Hematopoietic multipotent progenitor cell treated with erythropoietin and hydrocortisone succinate and interleukin-3 and kit ligand, for 15 days (in vitro differentiated cells): ENCODE results near the gene KCTD19.

ENCODE experiments used
- DNase-seq: peaks from one replicate; pipeline ENCODE4 v3.0.0-alpha.2; 2015; ENCODE audit warnings: low spot score

The KCTD19 gene

DNA sequence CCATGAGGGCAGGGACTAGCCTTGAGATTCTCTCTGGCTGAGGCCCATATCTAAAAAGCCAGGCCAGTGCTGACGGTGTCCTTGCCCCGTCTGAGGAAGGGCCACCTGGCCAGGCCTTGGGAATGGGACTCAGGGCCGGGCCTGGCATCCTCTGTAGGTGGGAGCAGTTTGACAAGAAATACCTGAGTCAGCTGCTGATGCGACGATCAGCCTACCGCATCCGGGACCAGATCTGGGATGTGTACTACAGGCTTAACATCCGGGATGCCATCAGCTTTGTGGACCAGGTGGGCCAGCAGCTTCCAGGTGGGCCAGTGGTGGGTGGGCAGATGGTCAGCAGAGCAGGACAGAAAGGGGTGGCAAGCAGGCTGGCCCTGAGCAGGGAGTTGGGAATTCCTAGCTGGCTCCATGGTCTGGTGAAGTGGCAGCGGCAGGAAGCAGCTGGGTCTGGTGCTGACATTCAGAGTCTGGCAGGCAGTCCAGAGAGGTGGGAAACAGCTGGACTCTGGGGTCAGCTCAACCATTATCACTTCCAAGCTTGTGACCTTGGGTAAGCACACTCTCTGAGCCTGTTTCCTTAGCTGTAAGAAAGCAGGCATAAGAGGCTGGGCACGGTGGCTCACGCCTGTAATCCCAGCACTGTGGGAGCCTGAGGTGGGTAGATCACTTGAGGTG, 68.2 kb downstream of the KCTD19 start:
- DNase-seq = no peak

DNA sequence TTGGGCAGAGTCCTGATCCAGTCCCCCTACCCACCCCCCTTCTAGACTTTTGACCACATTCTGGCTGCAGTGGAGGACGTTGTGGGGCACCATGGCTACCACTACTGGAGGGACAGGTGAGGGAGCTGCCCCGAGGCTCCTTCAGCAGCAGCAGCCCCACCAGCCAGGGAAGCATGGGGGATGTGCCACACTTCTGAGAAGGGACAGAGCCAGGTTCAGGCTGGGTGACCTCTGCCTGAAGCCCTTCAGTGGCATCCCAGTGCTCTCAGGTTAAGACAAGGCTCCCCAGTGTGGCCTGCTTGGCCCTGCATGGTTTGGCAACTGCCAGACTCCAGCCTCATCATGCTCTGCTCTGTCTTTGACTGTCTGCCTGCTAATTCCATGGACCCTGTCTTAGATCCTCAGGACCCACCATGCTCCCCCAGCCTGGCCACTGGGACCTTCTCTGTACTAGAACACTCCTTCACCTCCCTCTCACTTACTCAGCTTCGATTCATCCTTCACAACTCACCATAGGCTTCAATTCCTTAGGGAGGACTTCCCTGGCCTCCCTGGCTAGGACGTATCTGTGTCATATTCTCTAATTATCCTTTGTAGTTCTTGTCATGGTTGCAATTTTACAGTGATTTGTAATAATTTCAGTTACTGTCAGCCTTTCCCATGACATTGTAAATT, 68.9 kb downstream of the KCTD19 start:
- no peak for DNase-seq

DNA sequence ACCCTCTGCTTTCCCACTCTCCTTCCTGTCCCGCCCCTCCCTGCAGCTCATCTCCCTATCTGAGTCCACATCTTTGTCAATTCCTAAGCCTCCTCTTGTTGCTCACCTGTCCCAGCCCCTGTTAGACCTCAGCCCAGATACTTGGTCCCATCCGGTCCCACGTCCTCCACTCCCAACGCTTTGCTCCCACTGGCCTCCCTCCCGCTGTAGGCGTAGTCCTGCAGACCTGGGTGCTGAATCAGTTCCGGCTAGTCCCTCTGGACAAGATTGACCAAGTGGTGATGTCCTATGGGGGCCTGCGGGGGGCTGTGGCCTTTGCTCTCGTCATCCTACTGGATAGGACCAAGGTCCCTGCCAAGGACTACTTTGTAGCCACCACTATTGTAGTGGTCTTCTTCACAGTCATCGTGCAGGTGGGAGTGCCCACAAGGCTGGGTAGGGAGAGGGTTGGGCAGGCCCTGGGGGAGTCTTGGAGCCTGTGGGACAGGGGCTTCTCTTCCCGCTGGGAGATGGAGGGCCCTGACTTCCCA, 69.8 kb downstream of the KCTD19 start:
- DNase-seq = no peak

DNA sequence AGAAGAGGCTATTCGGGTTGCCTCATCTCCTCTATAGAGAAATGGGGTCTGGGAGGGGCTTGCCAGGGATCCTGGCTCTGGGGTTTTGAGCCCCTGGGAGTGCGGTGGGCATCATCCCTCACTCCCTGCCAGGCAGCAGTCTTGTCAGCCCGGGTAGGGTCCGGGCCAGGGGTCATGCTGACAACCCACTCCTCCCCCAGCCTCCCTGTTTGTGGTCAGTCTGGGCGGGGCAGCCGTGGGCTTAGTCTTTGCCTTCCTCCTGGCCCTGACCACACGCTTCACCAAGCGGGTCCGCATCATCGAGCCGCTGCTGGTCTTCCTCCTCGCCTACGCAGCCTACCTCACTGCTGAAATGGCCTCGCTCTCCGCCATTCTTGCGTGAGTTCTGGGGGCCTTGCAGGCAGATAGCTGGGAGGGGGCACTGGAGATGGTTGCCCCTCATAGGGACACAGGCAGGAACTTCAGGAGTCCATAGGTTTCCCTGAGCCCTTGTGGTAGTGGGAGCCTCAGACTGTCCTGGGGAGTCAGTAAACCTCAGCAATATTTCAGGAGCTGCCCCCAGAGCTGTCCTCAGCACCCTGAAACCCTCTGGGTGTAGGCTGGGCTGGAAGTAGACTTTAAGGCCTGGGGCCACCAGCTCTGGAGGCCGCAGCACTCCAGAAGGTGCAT, 70.9 kb downstream of the KCTD19 start:
- DNase-seq = no peak

DNA sequence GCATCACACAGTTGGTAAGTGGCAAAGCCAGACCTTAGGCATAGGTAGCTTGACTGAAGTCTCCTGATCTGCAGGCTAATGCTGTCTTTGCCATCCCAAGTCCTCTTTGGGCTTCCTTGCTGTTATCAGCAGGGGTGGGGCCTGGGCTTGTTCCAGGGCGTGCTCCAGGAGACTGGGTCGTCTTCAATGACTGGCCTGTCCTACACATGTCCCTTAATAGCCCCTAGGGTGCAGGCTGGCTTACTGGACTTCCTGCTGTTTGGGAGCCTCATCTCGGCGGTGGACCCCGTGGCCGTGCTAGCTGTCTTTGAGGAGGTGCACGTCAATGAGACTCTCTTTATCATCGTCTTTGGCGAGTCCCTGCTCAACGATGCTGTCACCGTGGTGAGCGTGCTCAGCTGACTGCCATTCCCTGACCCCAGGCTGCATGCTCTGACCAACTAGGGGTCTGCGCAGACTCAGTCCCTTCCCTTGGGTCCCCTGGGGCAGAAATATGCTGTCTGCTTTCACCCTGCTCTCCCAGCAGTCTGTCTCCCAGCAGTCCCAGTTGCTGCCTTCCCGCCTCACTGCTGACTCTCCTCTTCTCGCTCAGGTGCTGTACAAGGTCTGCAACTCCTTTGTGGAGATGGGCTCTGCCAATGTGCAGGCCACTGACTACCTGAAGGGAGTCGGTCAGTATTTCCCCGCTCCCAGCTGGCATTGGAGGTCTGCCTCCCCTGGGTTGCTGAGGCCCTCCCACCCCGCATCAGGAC, 71.6 kb downstream of the KCTD19 start:
- peak; percentile 53 for DNase-seq

DNA sequence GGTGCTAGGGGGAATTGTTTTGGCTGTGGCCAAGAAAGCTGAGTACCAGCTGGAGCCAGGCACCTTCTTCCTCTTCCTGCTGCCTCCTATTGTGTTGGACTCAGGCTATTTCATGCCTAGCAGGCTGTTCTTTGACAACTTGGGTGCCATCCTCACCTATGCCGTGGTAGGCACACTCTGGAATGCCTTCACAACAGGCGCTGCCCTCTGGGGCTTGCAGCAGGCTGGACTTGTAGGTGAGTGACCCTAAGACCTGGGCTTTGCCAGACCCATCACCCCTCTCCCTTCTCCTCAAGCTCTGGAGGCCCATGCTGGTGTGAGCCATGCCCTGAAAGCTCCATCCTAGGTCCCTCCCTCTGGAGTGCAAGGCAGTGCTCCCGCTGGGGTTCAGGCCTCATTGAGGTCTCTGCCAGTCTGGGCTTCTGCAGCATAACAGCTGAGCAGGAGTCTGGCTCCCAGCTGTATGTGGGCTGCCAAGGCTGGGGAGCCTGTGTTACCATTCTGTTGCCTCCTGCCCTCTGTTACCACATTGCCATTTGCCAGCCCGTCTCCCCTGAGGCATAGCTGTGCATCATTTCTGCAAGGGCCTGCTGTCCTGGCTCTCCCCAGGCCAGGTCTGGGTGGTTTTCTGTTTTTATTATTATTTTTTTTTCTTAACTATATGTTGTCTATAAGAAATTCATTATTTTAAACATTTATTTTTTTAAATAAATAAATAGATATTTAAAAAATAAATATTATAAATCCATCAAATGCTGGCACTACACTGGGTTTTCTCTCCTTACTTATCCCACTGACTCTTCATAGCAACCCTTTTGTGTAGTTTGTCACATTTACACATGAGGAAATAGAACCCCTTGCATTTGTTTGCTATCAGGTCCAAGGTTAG, 73.7 kb downstream of the KCTD19 start:
- DNase-seq = no peak

DNA sequence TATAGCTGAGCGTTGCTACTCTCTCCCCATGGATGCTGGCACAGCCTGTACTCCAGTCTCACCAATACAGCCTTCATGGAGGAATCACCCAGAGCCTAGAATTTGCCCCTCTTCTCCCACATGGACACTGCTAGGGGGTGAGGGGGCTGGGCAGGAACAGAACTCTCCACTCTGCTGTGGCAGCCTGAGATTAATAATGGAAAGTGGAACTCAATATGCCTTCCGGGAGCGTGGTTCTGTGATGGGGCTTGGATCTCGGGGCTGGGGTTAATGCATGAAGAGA, 76.6 kb downstream of the KCTD19 start:
- DNase-seq = no peak

DNA sequence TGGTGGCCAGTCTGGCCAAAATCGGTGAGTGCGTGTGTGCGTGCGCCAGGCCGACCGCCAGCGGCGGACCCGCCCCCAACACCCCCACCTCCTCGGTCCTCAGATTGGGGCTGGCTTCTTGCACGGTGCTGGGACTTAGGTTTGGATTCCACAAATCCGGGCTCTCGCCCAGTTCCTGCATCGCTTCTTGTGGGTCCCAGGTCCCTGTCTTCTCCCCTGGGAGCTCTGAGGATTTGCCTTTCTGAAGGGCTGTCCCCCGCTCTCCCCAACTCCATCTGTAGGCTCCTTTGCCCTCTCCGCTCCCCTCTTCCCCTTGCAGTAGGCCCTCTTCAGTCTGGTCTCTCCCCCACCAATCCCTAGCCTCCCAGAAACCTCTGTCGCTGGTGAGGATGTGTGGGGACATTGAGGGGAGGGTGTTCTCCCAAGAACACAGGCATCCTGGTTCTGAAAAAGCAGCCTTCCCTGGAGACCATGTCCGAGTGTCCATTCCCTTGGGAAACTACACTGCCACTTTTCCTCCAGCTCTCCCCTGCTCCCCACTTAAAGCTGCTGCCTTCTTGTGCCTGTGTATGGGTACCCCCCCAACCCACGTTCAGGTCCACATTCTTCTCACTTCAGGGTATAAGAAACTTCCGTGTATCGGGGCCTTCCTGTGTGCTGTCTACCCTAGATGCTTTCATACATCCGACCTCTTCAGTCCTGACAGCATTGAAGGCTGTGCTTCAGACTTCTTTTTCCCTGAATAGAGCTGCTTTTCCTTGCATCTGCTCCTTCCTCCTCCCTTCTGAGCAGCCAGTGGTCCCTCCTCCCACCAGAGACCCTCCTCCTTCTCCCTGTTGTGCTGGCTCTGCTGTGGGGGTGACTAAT, 77.1 kb downstream of the KCTD19 start:
- no peak for DNase-seq

DNA sequence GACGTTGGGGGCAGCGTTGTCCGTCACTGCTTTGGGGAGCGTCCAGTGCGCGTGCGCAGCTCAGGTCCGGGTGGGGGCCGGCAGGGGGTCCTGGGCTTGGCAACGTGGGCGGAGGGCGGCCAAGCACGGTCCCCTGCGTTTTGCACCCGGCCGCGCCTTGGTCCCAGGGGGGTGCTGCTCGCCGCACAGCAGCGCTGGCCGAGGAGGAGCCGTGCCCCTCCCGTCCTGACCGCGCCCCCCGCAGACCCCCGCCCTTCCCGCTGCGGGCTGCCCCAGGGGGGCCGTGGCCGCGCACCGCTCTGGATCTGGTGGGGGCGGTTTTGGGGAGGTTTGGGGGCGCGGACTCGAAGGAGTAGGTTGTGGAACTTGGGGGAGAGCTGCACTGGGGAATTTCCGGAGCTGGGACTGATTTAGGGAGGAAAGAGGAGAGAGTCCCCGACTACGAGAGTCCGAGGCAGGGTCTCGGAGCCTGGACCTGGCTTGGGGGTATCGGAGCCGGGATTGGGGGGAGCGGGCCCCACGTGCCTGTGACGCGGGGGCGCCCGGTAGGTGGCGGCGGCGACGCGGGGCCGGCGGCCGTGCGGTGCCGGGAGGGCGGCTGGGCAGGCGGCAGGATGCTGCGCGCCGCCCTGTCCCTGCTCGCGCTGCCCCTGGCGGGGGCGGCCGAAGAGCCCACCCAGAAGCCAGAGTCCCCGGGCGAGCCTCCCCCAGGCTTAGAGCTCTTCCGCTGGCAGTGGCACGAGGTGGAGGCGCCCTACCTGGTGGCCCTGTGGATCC, 78.0 kb downstream of the KCTD19 start, which contains the start of gene SLC9A5:
SLC9A5 (plus strand) TSS at position 579 of the 777 bp plus-strand sequence; CDS start at position 615, 36 bp downstream.
- no peak for DNase-seq

DNA sequence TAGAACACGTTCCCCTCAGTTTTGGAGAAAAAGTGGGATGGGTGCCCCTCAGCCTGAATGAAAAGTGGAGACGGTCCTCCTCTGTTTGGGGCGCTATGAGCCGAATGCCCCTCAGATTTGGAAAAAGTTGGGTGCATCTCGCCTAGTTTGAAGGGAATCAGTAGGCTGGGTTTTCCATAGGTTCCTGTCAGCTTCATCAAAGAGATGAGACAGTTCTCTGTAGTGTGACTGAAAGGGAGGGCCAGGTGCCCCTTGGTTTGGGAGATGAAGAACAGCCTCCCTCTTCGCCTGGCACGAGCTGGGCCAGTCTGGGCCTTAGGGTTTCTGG, 78.5 kb downstream of the KCTD19 start:
- DNase-seq = no peak

DNA sequence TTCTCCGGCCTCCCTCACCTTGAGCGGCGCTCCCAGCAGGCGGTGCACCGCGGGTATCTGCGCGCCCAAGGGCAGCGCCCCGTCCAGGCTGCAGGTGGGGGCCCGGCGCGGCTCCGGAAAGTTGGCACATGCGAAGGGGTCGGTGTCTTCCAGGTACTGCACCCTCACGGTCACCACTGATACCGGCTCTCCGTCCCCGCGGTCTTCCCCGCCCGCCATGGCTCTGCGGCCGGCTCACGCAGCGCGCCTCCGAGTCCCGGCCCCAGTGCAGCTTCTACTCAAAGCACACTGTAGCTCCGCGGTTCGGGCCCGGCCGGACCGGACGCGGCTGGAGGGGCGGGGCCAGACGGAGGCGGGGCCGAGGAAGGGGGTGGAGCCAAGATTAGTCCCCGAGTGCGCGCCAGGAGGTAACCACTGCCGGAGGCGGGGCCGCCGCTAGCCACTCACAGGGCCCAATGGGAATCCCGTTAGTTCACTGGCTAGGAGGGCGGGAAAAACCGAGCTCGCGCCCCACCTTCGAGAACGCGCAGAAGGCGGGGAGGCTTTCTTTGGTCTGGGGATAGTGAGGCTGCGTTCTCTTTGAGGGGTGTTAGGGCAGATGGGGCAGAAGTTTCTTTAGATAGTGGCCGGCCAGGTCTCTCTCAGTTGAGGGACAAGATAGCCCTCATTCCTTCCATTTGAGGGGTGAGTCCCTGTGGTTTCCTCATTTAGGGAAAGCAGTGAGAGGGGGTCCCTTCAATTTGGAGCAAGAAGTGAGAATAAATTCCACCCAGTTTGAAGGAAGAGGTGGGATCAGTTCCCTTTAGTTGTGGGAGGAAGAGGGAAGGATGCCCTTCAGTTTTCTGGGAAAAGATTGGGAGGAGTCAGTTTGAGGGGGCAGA, 79.1 kb downstream of the KCTD19 start, which contains the start of gene FHOD1:
FHOD1 (minus strand) TSS at position 290 of the 881 bp plus-strand sequence; CDS start at position 219, 71 bp downstream.
- DNase-seq = peak; percentile 95

DNA sequence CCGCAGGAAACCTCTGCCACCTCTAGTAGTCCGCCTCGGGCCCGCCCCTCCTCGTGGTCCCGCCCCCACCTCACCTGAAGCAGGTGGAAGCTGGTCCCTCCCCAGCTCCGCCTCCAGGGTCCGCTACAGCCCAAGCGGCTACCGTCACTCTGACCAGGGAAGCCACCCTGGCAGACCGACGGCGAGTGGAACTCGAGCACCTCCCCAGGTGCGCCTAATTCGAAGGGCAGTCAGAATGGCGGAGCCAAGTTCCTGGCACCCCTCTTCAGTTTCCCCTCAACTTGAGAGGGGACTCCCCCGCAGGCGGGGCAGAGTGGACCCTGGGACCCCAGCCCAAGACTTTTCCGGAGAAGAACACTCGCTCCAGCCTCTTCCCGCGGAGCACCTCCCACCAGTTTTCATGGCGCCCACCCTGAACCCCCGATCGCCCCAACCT, 79.8 kb downstream of the KCTD19 start:
- peak; percentile 34 for DNase-seq

DNA sequence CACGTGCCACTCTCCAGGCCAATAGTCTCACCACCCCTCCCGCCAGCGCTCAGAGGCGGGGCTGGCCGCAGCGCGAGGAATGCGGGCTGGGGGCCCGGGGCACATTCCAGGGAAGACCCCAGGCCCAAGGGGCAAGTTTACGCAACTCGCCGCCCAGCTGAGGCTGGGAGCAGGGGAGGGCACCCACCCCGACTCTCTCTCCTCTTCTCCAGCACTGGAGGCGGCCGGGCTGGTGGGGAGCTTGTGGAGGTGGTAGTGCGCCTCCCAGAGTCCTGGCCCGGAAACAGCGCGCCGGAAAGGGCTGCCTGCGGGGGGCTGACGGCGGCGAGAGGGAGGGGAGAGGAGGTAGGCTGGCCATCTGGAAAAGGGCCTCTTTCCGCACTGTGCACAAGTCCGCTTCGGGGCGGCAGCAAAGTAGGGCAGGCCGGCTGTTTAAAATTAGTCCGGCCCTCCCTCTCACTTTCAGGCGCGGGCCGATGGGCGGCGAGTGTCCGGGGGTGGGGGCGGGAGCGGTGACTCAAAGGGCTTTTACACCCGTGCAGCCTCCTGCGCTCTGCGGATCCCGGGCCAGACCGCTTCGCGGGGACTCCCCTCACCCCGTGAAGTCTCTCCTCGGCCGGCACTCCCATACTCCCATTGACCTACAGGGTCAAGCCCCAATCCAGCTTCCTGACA, 80.3 kb downstream of the KCTD19 start:
- peak; percentile 27 for DNase-seq

DNA sequence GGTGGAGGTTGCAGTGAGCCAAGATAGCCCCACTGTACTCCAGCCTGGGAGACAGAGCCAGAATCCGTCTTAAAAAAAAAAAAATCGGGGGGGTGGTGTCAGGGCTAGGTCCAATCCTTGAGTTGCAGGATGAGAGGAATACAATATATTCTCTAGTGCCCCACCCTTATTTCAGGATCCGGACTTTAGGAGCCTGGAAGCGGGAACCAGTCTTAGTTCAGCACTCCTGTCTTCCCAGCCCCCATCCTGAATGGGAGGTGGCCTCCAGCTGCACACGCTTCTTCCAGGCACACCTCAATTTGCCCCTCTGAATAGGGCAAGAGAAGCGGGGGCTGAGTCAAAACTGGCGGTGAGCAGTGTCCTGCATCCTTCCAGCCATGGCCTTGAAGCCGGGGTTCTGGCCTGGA, 80.9 kb downstream of the KCTD19 start:
- DNase-seq = no peak

DNA sequence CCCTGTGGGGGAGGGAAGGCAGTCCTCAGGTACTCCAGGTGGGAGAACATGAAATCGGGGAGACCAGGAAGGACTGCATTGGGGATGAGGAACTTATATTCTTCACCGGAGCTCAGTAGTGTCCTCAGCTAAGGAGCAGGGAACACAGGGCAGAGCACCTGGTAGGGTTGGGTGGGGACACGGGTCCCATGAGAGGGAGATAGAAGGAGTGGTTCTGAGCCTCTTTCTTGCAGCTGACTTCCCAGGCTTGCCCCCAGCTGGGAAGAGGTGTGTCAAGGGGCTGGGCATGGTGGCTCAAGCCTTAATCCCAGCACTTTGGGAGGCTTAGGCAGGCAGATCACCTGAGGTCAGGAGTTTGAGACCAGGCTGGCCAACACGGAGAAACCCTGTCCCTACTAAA, 81.4 kb downstream of the KCTD19 start:
- no peak for DNase-seq

DNA sequence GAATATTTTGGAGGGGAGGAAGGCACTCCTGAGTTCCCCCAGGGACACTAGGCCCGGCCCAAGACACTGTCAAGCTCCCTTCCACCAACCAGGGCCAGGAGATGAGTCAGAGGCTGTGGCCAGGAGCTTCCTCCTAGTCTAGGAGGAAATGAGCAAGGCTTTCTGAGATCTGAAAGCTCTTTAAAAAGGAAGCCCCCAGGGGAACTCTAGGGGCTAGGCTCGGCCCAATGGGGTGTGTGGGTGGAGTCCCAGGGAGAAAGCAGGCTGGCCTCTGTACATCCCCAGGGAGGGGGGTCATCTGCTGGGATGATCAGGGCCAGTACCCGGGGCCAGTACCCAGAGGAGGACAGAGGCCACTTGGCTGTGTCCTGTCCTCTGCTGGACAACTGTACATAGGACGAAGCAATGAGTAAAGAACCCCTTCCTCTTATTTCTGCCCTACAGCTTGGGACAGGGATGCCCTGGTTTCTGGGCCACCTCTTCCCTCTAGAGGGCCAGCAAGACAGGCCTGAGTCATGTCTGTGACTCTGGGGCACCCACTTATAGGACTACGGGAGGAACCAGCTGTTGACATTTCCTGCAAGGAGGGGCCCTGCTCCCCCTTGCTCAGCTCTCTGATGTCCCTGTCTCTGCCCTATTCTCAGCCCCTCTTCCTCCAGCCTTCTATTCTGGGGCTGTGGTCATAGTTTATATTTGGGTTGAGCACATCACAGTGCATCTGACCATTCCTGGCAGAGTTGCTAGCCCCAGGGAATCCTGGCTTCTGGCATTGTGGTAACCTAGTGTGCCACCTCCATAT, 82.0 kb downstream of the KCTD19 start:
- DNase-seq = peak; percentile 23

DNA sequence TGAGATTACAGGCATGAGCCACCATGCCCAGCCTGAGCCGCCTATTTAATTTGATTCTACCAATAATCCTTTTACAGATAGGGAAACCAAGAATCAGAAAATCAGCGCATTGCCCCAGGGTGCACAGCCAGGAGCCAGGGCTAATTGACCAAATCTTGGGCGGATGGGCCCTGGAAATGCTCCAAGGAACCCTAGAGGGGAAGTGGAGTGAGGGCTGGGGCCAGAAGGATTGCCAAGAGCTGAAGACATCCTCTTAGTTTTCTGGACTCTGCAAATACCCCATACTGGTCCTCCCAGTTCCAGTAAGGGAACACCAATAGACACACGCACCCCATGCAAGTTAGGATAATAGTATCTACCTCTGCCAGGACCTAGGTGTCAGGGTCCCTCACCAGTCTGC, 83.1 kb downstream of the KCTD19 start:
- no peak for DNase-seq
